ENCODE results near the gene AMBRA1. TPM values are rescaled to one million over a fixed set of nuclear protein-coding genes. Genes with fewer than 3 reads are reported as not detected.

Gene AMBRA1
- polyA plus RNA-seq (2011; rRNA removed) (9.9 and 12.8 TPM in 2 replicates), polyA minus RNA-seq (2011; rRNA and poly(A)+ RNA removed) (25.2 and 35.3 TPM in 2 replicates)

- H3K27me3 ChIP-seq (ENCODE audit: control insufficient read depth, insufficient read depth, low read length) = no peaks in the 10 kb centered on the region
- no peak for TF ChIP-seq CTCF (IDR thresholded peaks at IDR 0.05; ENCODE audit: insufficient read depth, low read depth, low read length)
- ChIA-PET POLR2A (no interaction called here), CTCF (no interaction called here)
- H3K4me3 ChIP-seq (ENCODE audit: low read depth, low read length) = peak within 1 kb of the TSS; percentile 64
- peak; percentile 77 for DNase-seq (ENCODE audit: low read depth)
- H3K36me3 ChIP-seq (ENCODE audit: control insufficient read depth, insufficient read depth, low read length) = no peaks in the 10 kb centered on the region
Observed at GRCh38 chr11:46593550-46594373, at the start of gene AMBRA1. AMBRA1 (minus strand) TSS chr11:46594023; CDS start chr11:46548380, 45,643 bp downstream.

- ChIA-PET CTCF (interaction anchor here (0.7 to 2.4 kb wide), 3 partner anchors 14 to 275 kb away, joined by 3 to 11 read pairs (median 3); partner anchors contain the start of gene ATG13), POLR2A (no interaction called here)
- no peak overlapping the region for H3K4me3 ChIP-seq (ENCODE audit: low read depth, low read length)
- TF ChIP-seq CTCF (IDR thresholded peaks at IDR 0.05; ENCODE audit: insufficient read depth, low read depth, low read length) = no peak
- no peaks in the 10 kb centered on the region for H3K27me3 ChIP-seq (ENCODE audit: control insufficient read depth, insufficient read depth, low read length)
- no peak for DNase-seq (ENCODE audit: low read depth)
- no peaks in the 10 kb centered on the region; the same call in 1 of the 2 replicates for H3K36me3 ChIP-seq (ENCODE audit: control insufficient read depth, insufficient read depth, low read length)
Observed at GRCh38 chr11:46643531-46643930, 49.7 kb upstream of the AMBRA1 start.

GRCh38 chr11:46642627-46643335, 49.0 kb upstream of the AMBRA1 start:
- Histone ChIP-seq H3K27me3 (ENCODE audit: control insufficient read depth, insufficient read depth, low read length) (no peaks in the 10 kb centered on the region), H3K36me3 (ENCODE audit: control insufficient read depth, insufficient read depth, low read length) (no peaks in the 10 kb centered on the region; the same call in 1 of the 2 replicates), H3K4me3 (ENCODE audit: low read depth, low read length) (no peak overlapping the region)
- ChIA-PET CTCF (interaction anchor here (0.6 to 2.4 kb wide), 3 partner anchors 13 to 37 kb away, joined by 3 to 11 read pairs (median 3); partner anchors contain the start of gene ATG13), POLR2A (no interaction called here)
- no peak for DNase-seq (ENCODE audit: low read depth)
- TF ChIP-seq CTCF (IDR thresholded peaks at IDR 0.05; ENCODE audit: insufficient read depth, low read depth, low read length) = no peak

GRCh38 chr11:46641639-46642038, 47.8 kb upstream of the AMBRA1 start:
- no peaks in the 10 kb centered on the region for H3K27me3 ChIP-seq (ENCODE audit: control insufficient read depth, insufficient read depth, low read length)
- ChIA-PET POLR2A (interaction anchor here (0.6 kb wide), 1 partner anchor 10 kb away, joined by 4 read pairs; no protein-coding TSS in a partner anchor), CTCF (interaction anchor here (1.0 kb wide), 1 partner anchor 23 kb away, joined by 3 read pairs; no protein-coding TSS in a partner anchor)
- DNase-seq (ENCODE audit: low read depth) = no peak
- no peak overlapping the region for H3K4me3 ChIP-seq (ENCODE audit: low read depth, low read length)
- TF ChIP-seq CTCF (IDR thresholded peaks at IDR 0.05; ENCODE audit: insufficient read depth, low read depth, low read length) = no peak
- H3K36me3 ChIP-seq (ENCODE audit: control insufficient read depth, insufficient read depth, low read length) = no peaks in the 10 kb centered on the region; the same call in 1 of the 2 replicates

Measured in BJ (cell line).